Anterior cingulate cortex (tissue), 58 donors: ENCODE measurements around the gene VSIG10L.

Source experiments
- DNase-seq, 58 donors: peaks; one replicate each; lab custom pipeline; 2025; lab: John Stamatoyannopoulos, UW

VSIG10L gene

GRCh38 chr19:51321799-51322198 lies 20.1 kb downstream of the VSIG10L start:
- DNase-seq = no peak

- peak in 12 of 58 donors; percentile 6 to 48 (median 28) for DNase-seq
Observed at GRCh38 chr19:51320280-51320657, 21.7 kb downstream of the VSIG10L start.

GRCh38 chr19:51319649-51320279 lies 22.2 kb downstream of the VSIG10L start:
- DNase-seq = no peak

- no peak for DNase-seq
Observed at GRCh38 chr19:51318687-51319648, 23.0 kb downstream of the VSIG10L start.

GRCh38 chr19:51317968-51318367 lies 24.0 kb downstream of the VSIG10L start:
- DNase-seq = no peak

- DNase-seq = peak in 1 of 58 donors; percentile 7
Observed at GRCh38 chr19:51317376-51317775, 24.6 kb downstream of the VSIG10L start.

GRCh38 chr19:51316688-51317087 lies 25.3 kb downstream of the VSIG10L start:
- DNase-seq = no peak

GRCh38 chr19:51311351-51312257 lies 30.3 kb downstream of the VSIG10L start, which contains the start of gene IGLON5:
IGLON5 (plus strand) TSS chr19:51311644; CDS start chr19:51311848, 204 bp downstream.
- DNase-seq = peak in 20 of 58 donors; percentile 3 to 50 (median 26)

GRCh38 chr19:51305479-51305878 lies 36.5 kb downstream of the VSIG10L start:
- DNase-seq = no peak

- no peak for DNase-seq
Observed at GRCh38 chr19:51301266-51301665, 40.7 kb downstream of the VSIG10L start.

- DNase-seq = no peak
Observed at GRCh38 chr19:51297406-51297805, 44.5 kb downstream of the VSIG10L start.

- no peak for DNase-seq
Observed at GRCh38 chr19:51296336-51297093, 45.4 kb downstream of the VSIG10L start.

GRCh38 chr19:51295382-51296126 lies 46.4 kb downstream of the VSIG10L start:
- no peak for DNase-seq

GRCh38 chr19:51294977-51295375 lies 47.0 kb downstream of the VSIG10L start:
- DNase-seq = no peak

GRCh38 chr19:51294211-51294976 lies 47.5 kb downstream of the VSIG10L start:
- DNase-seq = no peak

- no peak for DNase-seq
Observed at GRCh38 chr19:51293571-51294210, 48.2 kb downstream of the VSIG10L start.

GRCh38 chr19:51292971-51293370 lies 49.0 kb downstream of the VSIG10L start:
- peak in 7 of 58 donors; percentile 1 to 31 (median 7) for DNase-seq

- no peak for DNase-seq
Observed at GRCh38 chr19:51289635-51290034, 52.3 kb downstream of the VSIG10L start.
